ENCODE data around the gene ADGRA1.

The ADGRA1 gene

DNA sequence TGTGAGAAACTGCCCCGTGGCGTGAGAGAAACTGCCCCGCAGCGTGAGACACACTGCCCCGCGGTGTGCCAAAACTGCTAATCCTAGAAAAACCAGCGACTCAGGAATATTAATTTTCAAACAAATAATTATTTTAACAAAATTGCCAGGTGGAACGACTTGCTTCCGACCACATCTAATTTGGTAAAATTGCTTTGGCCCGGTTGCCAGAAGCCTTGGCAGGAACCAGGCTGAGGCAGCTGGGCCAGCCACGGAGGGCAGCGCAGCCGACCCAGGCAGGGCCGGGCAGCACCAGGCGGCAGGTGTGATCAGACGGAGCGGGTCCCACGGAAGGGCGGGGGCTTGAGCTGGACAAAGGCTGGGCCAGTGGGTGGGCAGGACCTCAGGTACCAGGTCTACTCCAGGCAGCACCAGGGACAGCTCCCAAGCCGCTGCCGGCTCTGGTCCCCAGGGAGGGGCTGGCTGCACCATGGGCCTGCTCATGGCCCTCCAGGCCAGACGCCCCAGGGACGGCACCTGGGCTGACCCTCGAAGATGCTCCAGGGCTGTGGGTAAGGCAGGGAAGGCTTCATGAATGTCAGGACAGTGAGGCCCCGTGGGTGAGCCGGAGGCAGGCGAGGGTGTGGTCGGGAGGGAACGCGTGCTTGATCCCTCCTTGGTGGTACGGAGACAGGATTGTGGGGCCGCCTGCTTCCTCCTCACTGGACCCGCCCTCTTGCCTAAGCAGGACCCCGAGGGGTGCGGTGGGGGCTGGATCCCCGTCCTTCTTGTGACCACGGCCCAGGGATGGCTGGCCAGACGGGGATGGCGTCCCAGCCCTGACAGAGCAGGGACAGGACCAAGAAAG, 7.7 kb upstream of the ADGRA1 start:
- DNase-seq, result no peak

GRCh38 chr10:133080683-133081040, 7.1 kb upstream of the ADGRA1 start:
- DNase-seq, result no peak

GRCh38 chr10:133081636-133082035, 6.1 kb upstream of the ADGRA1 start:
- no peak for DNase-seq

DNA sequence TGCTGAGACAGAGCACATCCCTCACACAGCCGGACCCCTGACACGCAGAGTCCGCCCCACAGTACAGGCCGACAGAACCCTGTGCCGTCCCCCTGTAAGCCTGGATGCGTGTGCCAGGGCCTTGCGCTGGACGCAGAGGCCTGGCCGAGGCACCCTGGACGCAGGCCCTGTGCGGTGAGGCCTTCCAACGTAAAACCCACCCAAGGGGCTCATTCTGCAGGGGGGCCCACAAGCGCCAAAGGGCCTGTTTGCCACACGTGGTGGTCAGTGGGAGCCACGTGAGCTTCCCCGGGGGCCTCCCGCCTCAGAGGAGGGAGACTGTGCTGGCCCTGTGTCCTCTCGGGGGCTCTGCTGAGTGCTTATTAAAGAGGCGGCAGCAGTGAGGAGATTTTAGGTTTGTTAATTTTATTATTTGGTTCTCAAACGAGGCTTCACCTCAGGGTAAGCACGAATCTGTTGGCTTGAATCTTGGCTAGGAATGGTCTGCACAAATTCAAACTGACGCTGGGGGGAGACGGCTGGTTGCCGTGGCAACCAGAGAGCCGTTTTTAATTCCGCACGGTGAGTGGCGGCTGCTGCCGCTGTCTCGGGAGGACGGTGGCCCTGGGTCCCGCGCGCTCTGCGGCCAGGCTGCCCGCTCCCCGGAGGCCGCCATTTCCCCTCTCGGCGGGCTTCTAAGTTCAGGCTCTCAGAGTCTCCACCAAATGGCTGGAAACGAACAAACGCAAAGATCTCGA, 4.9 kb upstream of the ADGRA1 start:
- no peak for DNase-seq

DNA sequence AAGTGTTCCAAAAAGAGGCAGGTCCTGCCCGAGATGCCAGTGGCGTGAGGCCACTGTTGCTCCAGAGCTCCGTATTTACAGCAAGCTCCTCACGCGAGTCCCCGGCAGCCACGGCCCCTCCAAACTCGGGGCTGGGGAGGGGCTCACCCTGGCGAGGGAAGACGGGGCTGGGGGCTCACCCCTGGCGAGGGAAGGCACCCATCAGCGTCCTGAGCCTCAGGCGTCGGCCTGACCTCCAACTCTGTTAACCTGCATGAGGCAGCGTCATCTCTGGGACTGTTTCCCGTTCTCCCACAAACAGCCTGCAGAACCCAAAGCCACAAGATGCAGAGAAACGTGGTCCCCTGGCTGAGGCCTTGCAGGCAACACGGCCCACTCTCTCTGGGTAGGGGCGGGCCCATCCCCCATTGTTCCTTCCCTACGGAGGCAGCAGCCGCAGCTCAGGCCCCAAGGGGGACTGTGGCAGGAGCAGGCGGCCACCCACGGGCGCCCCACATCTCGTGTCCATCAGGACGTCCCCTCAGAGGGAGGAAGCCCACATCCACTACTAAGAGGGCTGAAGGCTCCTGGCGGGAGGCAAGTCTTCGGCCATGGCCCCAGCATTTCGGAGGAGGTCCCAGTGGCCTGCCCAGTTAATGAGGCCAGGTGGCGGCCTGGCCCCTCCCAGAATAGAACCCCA, 4.2 kb upstream of the ADGRA1 start:
- no peak for DNase-seq

GRCh38 chr10:133084491-133084890, 3.2 kb upstream of the ADGRA1 start:
- DNase-seq, result no peak

GRCh38 chr10:133085251-133086125, 2.2 kb upstream of the ADGRA1 start:
- DNase-seq, result no peak

DNA sequence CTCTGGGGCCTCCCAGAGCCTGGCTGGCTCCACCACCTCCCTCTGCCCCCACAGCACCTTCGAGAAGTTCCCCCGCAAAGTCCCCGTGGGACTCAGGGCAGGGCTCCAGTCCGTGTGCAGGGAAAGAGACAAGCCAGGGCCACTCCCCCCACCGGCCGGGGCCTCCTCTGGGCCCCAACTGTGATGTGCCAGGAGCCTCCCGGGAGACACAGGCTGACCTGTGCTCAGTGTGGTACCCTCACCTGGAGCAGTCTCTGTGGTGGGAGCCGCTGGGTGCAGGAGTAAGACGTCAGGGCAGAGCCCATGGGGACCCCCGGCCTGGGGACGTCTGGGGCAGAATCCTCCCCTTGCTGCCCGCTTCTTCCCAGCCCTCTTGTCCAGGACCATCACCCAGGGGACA, 1.5 kb upstream of the ADGRA1 start:
- no peak for DNase-seq

DNA sequence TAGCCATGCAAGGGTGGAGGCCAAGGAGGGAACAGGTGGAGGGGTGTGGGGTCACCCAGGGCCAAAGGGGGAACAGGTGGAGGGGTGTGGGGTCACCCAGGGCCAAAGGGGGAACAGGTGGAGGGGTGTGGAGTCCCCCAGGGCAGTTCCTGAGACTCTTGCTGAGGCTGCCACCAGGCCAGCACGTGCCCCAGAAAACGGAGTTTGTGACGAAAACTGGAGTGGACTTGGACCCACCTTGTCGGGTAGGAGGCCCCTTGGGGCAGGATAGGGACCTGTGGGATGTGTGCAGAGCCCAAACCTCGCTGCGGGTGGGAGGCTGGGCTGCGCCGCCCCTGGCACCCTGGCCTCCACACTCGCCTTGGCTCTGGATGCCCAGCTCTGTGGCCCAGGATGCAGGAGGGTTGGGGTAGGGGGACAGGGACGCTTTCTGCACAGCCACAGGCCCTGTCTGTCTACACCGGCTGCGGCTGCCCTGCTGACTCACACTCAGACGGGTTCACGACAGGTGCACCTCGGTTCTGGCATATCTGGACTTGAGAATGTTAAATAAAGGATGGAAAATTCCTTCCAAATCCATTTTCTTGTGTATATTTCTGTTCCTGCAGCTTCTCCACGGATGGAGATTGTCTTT, 562 bp upstream of the ADGRA1 start:
- DNase-seq, result no peak

DNA sequence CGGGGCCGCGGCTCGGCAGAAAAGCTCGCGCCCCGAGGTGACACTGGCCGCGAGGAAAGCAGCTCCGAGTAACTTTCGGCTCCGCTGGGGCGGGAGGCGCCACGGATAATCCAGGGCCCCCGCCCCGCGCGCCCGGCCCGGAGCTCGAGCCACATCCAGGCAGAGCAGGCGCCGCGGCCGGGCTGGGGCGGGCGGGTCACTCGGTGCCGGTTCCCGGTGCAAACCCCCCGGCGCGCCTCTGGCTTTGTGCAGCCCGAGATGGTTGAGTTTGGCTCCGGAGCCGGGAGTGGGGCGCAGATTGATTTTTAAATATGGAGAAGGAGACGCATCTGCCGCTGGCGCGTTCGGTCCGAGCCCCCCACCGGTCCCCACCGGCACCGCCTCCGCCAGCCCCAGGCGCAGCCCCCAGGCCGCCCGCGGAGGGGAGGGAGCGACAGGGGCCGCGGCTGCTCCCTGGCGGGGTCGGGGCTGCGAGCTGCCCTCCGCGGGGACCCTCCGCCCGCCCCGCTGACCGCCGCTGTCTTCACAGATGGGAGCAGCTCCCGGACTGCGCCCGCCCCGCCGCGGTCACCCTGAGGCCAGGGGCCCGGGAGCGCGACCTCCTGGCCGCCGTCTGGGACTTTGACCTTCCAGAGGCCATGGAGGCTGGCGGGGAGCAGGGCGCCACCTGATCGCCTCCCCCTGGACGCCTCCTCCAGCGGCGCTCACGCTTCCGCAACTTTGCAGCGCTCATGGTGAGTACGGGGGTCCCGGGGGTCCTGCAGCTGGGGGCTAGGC, 643 bp downstream of the ADGRA1 start:
- DNase-seq, result no peak

DNA sequence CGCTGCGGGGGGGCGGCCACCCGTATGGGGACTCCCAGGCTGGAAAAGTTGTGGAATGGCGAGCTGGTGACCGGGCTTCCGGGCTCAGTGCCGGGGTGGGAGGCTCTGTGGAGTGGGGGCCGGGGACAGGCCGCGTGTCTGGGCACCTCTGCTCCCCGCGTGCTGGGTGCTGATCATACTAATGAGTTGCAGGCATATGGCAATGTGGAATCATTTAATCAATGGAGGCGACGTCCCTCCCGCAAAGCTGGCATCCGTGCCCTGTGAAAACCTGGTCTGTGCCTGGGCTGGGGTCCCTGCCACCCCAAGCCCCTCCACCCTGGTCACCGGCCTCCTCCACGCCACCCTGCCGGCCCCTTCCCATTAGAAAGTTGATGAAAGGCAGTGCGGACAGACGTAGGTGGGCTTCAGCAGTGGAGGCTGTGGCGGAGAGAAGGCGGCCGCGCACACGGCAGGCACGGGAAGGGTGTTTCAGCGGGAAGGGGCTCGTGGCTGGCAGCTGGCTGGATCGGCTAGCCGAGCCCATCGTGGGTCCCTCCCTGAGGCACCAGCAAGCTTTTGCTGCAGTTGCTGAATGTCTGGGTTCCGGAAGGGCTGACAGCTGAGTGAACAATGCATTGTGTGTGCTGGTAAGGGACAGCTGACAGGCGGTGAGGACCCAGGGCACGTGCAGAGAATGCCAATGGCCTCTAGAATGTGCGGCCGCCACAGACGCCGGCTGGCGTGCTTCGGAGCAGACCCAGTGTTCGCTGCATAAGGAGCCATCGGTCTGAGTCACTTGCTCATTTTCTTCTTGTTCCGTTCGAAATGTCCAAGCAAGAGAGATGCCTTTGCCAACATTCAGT, 1.5 kb downstream of the ADGRA1 start:
- no peak for DNase-seq

- no peak for DNase-seq
Measured at GRCh38 chr10:133090101-133090500, 2.4 kb downstream of the ADGRA1 start.

DNA sequence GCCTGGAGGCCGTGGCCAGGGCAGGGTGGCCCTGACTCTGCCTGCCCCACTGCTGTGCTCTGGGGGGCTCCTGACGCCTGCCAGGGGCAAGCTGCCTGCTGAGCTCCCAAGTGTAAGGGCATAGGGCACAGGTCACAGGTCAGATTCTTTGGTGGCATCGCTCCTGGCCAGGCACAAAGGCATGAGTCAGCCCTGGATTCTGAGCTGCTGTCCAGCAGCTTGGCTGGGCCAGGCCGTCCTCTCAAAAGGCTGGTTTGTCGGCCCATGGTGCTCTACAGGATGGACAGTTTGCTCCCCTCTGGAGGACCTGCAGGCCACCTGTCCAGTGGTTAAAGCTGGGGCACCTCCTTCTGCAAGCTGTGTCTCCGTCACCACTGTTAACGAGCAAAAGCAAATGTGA, 2.9 kb downstream of the ADGRA1 start:
- no peak for DNase-seq

DNA sequence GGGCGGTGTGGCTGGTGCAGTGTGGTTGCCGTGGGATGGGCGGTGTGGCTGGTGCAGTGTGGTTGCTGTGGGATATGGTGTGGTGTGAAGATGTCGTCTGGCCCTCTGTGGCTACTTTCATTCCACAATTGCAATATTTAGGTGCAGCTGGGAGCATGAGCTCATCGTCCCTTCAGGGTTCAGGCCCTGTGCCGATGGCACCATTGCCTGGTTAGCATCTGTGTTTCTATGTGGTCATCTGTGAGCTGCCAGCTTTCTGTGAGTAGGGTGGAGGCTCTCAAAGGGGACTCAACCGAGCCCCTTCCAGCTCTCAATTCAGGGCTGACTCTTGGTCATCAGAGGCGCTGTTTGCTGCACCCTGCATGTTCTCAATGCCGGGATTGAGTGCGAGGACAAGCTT, 3.6 kb downstream of the ADGRA1 start:
- no peak for DNase-seq

- DNase-seq, result no peak
Measured at GRCh38 chr10:133093291-133093690, 5.6 kb downstream of the ADGRA1 start.

DNA sequence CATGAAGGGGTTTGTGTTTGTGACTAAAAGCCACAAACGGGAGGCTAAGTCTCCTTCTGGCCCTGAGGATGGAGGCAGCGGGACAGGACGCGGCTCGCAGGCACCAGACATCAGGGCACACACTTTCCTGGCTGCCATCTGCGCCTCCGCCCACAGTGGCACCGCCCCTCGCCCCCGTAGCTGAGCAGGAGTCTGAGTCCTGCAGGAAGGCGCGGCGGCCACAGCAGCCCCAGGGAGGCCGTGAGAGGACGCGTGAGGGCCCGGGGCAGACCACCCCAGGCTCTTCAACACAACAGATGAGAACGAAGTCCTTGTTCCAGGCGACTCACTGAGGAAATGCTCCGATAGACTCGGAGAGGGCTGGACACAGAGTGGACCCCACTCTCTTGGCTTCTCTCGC, 6.6 kb downstream of the ADGRA1 start:
- DNase-seq, result no peak

DNA sequence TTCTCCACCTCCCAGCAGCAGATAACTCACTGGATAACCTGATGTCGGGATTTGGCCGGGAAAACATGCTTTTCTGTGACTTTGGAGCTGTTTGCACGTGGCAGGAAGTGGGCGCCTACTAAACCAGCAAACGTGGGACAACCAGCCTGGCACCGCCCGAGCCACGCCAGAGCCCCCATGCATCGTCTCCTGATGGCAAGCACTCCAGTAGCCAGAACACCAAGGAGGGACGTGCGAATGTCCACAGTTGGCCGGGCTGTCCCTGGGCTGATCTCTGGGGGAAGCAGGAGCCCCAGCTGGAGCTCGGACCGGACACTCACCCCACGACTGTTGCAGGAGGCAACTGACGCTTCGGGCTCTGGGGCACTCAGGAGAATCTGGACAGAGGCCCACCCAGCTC, 7.1 kb downstream of the ADGRA1 start:
- DNase-seq, result no peak

GRCh38 chr10:133095586-133095985, 7.9 kb downstream of the ADGRA1 start:
- DNase-seq, result no peak

- no peak for DNase-seq
Measured at GRCh38 chr10:133096616-133097269, 9.0 kb downstream of the ADGRA1 start.

DNA sequence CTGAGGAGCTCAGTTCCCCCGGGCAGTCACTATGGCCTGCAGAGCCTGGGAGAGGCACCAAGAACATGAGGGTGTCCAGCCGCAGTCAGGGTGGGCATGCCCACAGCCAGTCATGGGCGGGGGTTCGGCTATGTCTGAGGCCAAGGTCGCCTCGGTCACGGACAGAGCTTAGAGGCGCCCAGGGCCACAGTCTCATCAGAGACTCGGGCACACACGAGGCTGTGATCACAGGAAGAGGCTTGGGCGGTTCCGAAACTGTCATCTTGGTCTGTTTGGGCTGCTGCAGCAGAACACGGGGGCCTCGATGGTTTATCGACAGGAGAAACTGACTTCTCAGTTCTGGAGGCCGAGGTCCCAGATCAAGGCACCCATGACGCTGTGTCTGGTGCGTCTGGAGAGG, 9.7 kb downstream of the ADGRA1 start:
- no peak for DNase-seq

Data from NCI-H446 (cell line).